ENCODE results near the gene NHP2. TPM values are rescaled to one million over a fixed set of nuclear protein-coding genes. Genes with fewer than 3 reads are reported as not detected.
A peak's percentile ranks its signal among the peaks of the same experiment; 100 is the strongest.

The NHP2 gene
- total RNA-seq, 1 donor from 2014 or later, result 149 TPM

DNA sequence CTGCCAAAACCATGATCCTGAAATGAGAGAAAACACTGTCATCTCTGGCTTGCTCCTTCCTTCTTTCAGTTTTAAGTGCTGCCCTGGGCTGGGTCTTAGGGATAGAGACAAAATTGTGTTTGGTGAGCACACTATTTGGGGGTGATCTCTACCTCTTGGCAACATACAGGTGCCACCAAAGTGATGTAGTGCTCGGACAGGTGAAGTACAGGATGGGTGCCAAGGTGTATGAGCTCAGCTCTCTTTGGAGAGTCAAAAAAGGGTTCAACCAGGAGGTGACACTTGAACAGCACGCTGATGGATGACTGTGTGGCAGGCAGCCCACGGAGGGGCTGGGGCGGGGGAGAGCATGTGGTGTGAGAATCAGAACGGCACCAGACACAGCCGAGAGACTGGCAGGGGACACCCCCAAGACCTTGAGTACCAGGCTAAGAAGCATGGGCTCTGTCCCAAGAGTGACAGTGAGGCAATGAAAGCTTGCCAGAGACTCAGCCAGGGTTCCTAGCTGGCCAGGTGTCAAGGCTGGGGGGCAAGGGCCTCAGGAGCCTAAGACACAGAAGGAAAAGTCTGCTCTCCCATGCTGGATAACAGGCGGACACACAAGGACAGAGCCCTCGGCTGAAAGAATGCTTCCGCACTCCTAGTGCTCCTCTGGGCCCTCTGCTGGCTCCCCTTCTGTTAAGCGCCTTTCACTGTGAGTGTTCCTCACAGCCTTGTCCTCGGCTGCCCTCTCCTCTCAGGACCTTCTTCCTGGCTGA, 2.5 kb downstream of the NHP2 start:
- no peak for DNase-seq (ENCODE audit: low read depth)
- peaks cover 38% of the 10 kb centered on the region for H3K36me3 ChIP-seq (ENCODE audit: insufficient read depth, low read length)
- Mint-ChIP-seq H3K9me3 (ENCODE audit: unreplicated experiment) (no peaks in the 10 kb centered on the region), H3K36me3 (ENCODE audit: low read depth, unreplicated experiment) (peaks cover 14% of the 10 kb centered on the region), H3K4me3 (ENCODE audit: unreplicated experiment) (peak overlapping the region; percentile 24), H3K27me3 (ENCODE audit: low read depth, unreplicated experiment) (no peaks in the 10 kb centered on the region), H3K4me1 (ENCODE audit: low read depth, unreplicated experiment) (peaks cover 10% of the 10 kb centered on the region), H3K27ac (ENCODE audit: unreplicated experiment) (peak overlapping the region; percentile 77)
- no peak overlapping the region for H3K4me2 ChIP-seq (ENCODE audit: low read length)
- peaks cover 9% of the 10 kb centered on the region for H3K4me1 ChIP-seq (ENCODE audit: insufficient read depth, low read length)
- H2AFZ ChIP-seq (ENCODE audit: low read depth, low read length), result no peak overlapping the region
- peaks cover 27% of the 10 kb centered on the region for H4K20me1 ChIP-seq (ENCODE audit: insufficient read depth, low read length)
- H3K79me2 ChIP-seq (ENCODE audit: insufficient read depth, low read length), result peaks cover 25% of the 10 kb centered on the region
- peak overlapping the region; percentile 12 for H3K9ac ChIP-seq (ENCODE audit: low read length)
- H3K9me3 ChIP-seq (ENCODE audit: insufficient read depth, low read depth, low read length), result no peaks in the 10 kb centered on the region
- H3K4me3 ChIP-seq (ENCODE audit: insufficient read depth, low read depth, low read length), result no peak overlapping the region
- no peaks in the 10 kb centered on the region for H3K27me3 ChIP-seq (ENCODE audit: insufficient read depth, low read length)
- FAIRE-seq, result no peak
- no peak for TF ChIP-seq EZH2 (IDR thresholded peaks at IDR 0.05; ENCODE audit: insufficient read depth, low read length)
- TF ChIP-seq, protein P1, sequence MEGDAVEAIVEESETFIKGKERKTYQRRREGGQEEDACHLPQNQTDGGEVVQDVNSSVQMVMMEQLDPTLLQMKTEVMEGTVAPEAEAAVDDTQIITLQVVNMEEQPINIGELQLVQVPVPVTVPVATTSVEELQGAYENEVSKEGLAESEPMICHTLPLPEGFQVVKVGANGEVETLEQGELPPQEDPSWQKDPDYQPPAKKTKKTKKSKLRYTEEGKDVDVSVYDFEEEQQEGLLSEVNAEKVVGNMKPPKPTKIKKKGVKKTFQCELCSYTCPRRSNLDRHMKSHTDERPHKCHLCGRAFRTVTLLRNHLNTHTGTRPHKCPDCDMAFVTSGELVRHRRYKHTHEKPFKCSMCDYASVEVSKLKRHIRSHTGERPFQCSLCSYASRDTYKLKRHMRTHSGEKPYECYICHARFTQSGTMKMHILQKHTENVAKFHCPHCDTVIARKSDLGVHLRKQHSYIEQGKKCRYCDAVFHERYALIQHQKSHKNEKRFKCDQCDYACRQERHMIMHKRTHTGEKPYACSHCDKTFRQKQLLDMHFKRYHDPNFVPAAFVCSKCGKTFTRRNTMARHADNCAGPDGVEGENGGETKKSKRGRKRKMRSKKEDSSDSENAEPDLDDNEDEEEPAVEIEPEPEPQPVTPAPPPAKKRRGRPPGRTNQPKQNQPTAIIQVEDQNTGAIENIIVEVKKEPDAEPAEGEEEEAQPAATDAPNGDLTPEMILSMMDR (IDR thresholded peaks at IDR 0.05; ENCODE audit: insufficient read depth, low read depth, low read length), result no peak
- H3K27ac ChIP-seq (ENCODE audit: low read depth, low read length), result no peak overlapping the region

DNA sequence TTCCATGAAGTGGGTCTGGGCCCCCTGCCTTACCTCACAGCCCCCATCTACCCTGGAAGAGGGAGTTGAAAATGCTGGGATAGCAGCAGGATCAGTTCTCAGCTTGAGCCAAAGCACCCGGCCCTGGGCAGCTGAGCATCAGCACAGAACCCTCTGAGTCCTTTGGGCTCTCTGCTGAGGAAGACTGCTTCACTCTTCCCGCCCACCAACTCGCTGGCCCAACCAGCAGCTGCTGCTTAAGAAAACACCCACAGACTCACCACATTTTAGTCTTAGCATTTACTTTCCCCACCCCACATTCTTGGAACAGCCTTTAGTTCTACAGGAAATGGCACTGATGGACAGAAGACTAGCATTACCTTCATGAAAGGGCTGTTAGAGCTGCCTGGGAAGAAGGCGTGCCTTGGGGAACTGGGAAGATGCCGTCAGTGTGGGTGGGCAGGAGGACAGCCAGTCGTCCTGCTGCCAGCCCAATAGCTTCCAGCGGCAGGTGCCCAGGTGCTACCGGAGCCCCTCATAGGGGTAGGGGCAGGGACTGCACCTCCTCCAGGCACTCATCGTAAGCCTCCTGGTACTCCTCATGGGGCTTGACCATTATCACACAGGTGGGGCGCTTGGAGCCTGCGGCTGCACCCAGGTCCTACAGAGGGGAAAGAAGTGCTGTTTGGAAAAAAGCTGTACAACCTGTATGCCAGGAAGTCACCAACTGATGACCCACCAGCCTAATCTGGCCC, 4.3 kb downstream of the NHP2 start:
- Mint-ChIP-seq H3K27me3 (ENCODE audit: low read depth, unreplicated experiment) (no peaks in the 10 kb centered on the region), H3K4me3 (ENCODE audit: unreplicated experiment) (no peak overlapping the region), H3K4me1 (ENCODE audit: low read depth, unreplicated experiment) (peaks cover 10% of the 10 kb centered on the region), H3K9me3 (ENCODE audit: unreplicated experiment) (no peaks in the 10 kb centered on the region), H3K36me3 (ENCODE audit: low read depth, unreplicated experiment) (peaks cover 14% of the 10 kb centered on the region), H3K27ac (ENCODE audit: unreplicated experiment) (no peak overlapping the region)
- Histone ChIP-seq H3K4me2 (ENCODE audit: low read length) (no peak overlapping the region), H2AFZ (ENCODE audit: low read depth, low read length) (no peak overlapping the region), H3K9ac (ENCODE audit: low read length) (no peak overlapping the region), H3K4me3 (ENCODE audit: insufficient read depth, low read depth, low read length) (no peak overlapping the region), H3K9me3 (ENCODE audit: insufficient read depth, low read depth, low read length) (no peaks in the 10 kb centered on the region), H3K36me3 (ENCODE audit: insufficient read depth, low read length) (peaks cover 39% of the 10 kb centered on the region), H3K27me3 (ENCODE audit: insufficient read depth, low read length) (no peaks in the 10 kb centered on the region), H3K79me2 (ENCODE audit: insufficient read depth, low read length) (peaks cover 25% of the 10 kb centered on the region), H4K20me1 (ENCODE audit: insufficient read depth, low read length) (peaks cover 34% of the 10 kb centered on the region), H3K4me1 (ENCODE audit: insufficient read depth, low read length) (peaks cover 9% of the 10 kb centered on the region), H3K27ac (ENCODE audit: low read depth, low read length) (no peak overlapping the region)
- FAIRE-seq (no peak), DNase-seq (ENCODE audit: low read depth) (peak; percentile 22)
- no peak for TF ChIP-seq EZH2 (IDR thresholded peaks at IDR 0.05; ENCODE audit: insufficient read depth, low read length)
- TF ChIP-seq, protein P1 (IDR thresholded peaks at IDR 0.05; ENCODE audit: insufficient read depth, low read depth, low read length), result no peak
